Measurements from ENCODE around the gene PIF1. TPM values are rescaled to one million over a fixed set of nuclear protein-coding genes. Genes with fewer than 3 reads are reported as not detected.

Gene PIF1, protein sequence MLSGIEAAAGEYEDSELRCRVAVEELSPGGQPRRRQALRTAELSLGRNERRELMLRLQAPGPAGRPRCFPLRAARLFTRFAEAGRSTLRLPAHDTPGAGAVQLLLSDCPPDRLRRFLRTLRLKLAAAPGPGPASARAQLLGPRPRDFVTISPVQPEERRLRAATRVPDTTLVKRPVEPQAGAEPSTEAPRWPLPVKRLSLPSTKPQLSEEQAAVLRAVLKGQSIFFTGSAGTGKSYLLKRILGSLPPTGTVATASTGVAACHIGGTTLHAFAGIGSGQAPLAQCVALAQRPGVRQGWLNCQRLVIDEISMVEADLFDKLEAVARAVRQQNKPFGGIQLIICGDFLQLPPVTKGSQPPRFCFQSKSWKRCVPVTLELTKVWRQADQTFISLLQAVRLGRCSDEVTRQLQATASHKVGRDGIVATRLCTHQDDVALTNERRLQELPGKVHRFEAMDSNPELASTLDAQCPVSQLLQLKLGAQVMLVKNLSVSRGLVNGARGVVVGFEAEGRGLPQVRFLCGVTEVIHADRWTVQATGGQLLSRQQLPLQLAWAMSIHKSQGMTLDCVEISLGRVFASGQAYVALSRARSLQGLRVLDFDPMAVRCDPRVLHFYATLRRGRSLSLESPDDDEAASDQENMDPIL
- total RNA-seq (2021; ENCODE audit: unreplicated experiment) (34.9 TPM), Bru-seq, nascent RNA (percentile 77 among the genes with signal in this experiment), BruChase-seq, experiment 1, labeled RNA remaining after a 6-hour chase (percentile 66 among the genes with signal in this experiment), BruChase-seq, experiment 2, labeled RNA remaining after a 2-hour chase (percentile 80 among the genes with signal in this experiment)
- 29.2 and 30.6 TPM in 2 replicates for polyA plus RNA-seq (2012)
- long read RNA-seq, transcript PIF1-201 (13 exons, 2,687 nt): major isoform, 9 of 33 reads
- long read RNA-seq, partial matches to known transcripts: 5 of 33 reads
- long read RNA-seq, other reads (novel, unspliced or antisense): 18 of 33 reads

DNA sequence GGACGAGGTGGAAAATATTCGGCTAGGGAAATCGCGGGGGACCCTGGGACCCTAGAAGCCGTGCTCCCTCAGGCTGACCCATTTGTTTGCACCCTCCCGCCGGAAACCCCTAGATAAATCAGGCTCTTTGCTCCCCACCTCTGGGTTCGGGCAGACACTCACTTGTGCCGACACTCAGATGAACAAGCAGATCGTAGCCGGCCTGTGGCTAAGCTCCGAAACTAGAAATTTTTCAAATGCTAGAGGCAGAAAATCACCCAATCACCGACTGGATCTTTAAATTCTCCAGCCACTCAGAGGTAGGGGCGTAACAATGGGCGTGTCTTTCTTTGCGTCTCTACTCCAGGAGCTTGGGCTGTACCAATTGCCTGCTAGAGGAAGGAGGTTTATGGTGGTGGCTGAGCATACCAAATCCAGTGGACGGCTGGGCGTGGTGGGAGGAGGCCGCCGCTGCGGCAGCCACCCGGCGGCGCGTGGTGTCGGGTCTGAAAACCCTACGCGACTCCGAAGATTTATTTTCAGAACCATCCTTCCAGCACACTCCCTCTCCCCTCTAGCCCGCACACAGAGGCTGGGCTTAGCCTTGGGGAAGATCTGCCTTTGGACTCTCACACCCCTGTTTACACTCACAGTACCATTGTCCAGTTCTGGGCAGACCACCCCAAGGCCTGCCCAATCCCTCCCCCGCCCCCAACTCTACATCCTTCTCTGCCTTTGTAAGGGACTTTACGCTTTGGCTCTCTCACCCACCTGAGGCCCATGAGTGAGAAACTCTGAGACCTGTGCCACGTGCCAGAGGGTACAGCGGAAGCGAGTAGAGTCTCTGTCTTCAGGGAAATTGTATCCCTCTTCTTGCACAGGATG is at the start of gene PIF1:
Gene PIF1, minus strand, starts transcription at position 217 of the 864 bp plus-strand sequence. CDS start 1,312 bp downstream, outside the sequence.
- Histone ChIP-seq H3K27ac (ENCODE audit: low read depth, low read length) (peak within 1 kb of the TSS; percentile 73), H3K36me3 (ENCODE audit: control insufficient read depth in 1 of 2, insufficient read depth in 2 of 2, low read length in 2 of 2) (peaks cover 4 to 6% of the 10 kb centered on the region in 2 experiments; a peak in 1 of 4 replicates), H3K9me2 (ENCODE audit: insufficient read depth) (no peaks in the 10 kb centered on the region), H3K9me3 (ENCODE audit: control insufficient read depth in 1 of 2, insufficient read depth in 1 of 2, low read depth in 1 of 2, low read length in 2 of 2) (no peaks in the 10 kb centered on the region), H3K4me1 (ENCODE audit: control insufficient read depth in 1 of 2, insufficient read depth in 2 of 2, low read length in 2 of 2) (peaks cover 7 to 33% of the 10 kb centered on the region in 2 experiments), H3K27me3 (ENCODE audit: insufficient read depth, low read length) (no peaks in the 10 kb centered on the region), H3K9ac (ENCODE audit: low read length) (peak within 1 kb of the TSS; percentile 73), H3K4me2 (ENCODE audit: low read length) (peak within 1 kb of the TSS; percentile 92), H3K4me3 (replicated peaks in 1 of 2; ENCODE audit: low read depth in 1 of 2, low read length in 2 of 2) (peak within 1 kb of the TSS; percentile 55 to 79), H2AFZ (ENCODE audit: low read depth, low read length, poor library complexity, severe bottlenecking) (peak within 1 kb of the TSS; percentile 65), H3K79me2 (ENCODE audit: insufficient read depth, low read length) (peaks cover 7% of the 10 kb centered on the region; the same call in 1 of the 2 replicates), H4K20me1 (ENCODE audit: insufficient read depth) (no peaks in the 10 kb centered on the region)
- ChIA-PET CTCF (interaction anchor here (0.6 to 2.3 kb wide), 2 partner anchors 10 to 275 kb away, joined by 5 to 7 read pairs; no protein-coding TSS in a partner anchor), RAD21 (ENCODE audit: low non-redundant PET in 1 of 2, low total read pairs in 2 of 2, uncharacterized antibody in 2 of 2, unreplicated experiment in 2 of 2) (no interaction called here), POLR2A (interaction anchor here (0.6 to 1.9 kb wide), 5 partner anchors 10 to 461 kb away, joined by 4 to 7 read pairs (median 6); partner anchors contain the start of genes PARP16 and PLEKHO2)
- BruUV-seq (replicated peaks): TSS peak; percentile 91
- ATAC-seq (peak; percentile 95), DNase-seq (ENCODE audit: low read depth, low spot score) (peak; percentile 98)
- intact Hi-C loops (cut with micrococcal nuclease): loop anchor here (1.0 kb wide), 1 partner anchor 208 kb away; no protein-coding TSS in a partner anchor
- TF ChIP-seq CBX3 (IDR thresholded peaks at IDR 0.05; ENCODE audit: low read depth) (no peak), ELF1 (IDR thresholded peaks at IDR 0.05; ENCODE audit: borderline replicate concordance, low read depth) (no peak), YY1 (IDR thresholded peaks at IDR 0.05; ENCODE audit: extremely low read depth, insufficient replicate concordance, low read depth, low read length) (peak; percentile 17), JUND (IDR thresholded peaks at IDR 0.05) (peak; percentile 64), POLR2AphosphoS5 (IDR thresholded peaks at IDR 0.05; ENCODE audit: low read depth, low read length) (peak; percentile 82), ZFX (IDR thresholded peaks at IDR 0.05) (peak; percentile 59; the same call in 1 of the 2 replicates), SRF (IDR thresholded peaks at IDR 0.05; ENCODE audit: low read depth) (no peak), CEBPB (IDR thresholded peaks at IDR 0.05; ENCODE audit: low read depth) (no peak), RAD21 (IDR thresholded peaks at IDR 0.05; ENCODE audit: low read depth) (no peak), FOSL1 (IDR thresholded peaks at IDR 0.05; ENCODE audit: low read depth) (no peak), EZH2 (IDR thresholded peaks at IDR 0.05) (no peak), ZNF274 (IDR thresholded peaks at IDR 0.05; ENCODE audit: low read depth, low read length) (no peak), TCF7L2 (IDR thresholded peaks at IDR 0.05; ENCODE audit: borderline replicate concordance, extremely low read depth, insufficient read depth, insufficient read length) (no peak), EZH2phosphoT487 (IDR thresholded peaks at IDR 0.05; ENCODE audit: borderline replicate concordance) (no peak)
- TF ChIP-seq, protein P1, sequence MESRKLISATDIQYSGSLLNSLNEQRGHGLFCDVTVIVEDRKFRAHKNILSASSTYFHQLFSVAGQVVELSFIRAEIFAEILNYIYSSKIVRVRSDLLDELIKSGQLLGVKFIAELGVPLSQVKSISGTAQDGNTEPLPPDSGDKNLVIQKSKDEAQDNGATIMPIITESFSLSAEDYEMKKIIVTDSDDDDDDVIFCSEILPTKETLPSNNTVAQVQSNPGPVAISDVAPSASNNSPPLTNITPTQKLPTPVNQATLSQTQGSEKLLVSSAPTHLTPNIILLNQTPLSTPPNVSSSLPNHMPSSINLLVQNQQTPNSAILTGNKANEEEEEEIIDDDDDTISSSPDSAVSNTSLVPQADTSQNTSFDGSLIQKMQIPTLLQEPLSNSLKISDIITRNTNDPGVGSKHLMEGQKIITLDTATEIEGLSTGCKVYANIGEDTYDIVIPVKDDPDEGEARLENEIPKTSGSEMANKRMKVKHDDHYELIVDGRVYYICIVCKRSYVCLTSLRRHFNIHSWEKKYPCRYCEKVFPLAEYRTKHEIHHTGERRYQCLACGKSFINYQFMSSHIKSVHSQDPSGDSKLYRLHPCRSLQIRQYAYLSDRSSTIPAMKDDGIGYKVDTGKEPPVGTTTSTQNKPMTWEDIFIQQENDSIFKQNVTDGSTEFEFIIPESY (IDR thresholded peaks at IDR 0.05; ENCODE audit: extremely low read depth, insufficient replicate concordance, low read length): no peak
- TF ChIP-seq, protein P2, sequence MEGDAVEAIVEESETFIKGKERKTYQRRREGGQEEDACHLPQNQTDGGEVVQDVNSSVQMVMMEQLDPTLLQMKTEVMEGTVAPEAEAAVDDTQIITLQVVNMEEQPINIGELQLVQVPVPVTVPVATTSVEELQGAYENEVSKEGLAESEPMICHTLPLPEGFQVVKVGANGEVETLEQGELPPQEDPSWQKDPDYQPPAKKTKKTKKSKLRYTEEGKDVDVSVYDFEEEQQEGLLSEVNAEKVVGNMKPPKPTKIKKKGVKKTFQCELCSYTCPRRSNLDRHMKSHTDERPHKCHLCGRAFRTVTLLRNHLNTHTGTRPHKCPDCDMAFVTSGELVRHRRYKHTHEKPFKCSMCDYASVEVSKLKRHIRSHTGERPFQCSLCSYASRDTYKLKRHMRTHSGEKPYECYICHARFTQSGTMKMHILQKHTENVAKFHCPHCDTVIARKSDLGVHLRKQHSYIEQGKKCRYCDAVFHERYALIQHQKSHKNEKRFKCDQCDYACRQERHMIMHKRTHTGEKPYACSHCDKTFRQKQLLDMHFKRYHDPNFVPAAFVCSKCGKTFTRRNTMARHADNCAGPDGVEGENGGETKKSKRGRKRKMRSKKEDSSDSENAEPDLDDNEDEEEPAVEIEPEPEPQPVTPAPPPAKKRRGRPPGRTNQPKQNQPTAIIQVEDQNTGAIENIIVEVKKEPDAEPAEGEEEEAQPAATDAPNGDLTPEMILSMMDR (IDR thresholded peaks at IDR 0.05 in 2 of 3, conservative IDR thresholded peaks at IDR 0.05 in 1 of 3; ENCODE audit: borderline replicate concordance in 1 of 3, insufficient read depth in 1 of 3, low read depth in 2 of 3, low read length in 2 of 3): no peak
- TF ChIP-seq, protein P3, sequence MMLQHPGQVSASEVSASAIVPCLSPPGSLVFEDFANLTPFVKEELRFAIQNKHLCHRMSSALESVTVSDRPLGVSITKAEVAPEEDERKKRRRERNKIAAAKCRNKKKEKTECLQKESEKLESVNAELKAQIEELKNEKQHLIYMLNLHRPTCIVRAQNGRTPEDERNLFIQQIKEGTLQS (IDR thresholded peaks at IDR 0.05): no peak

Data from HCT116 (cell line).